OCI-LY7 (cell line): Measurements from ENCODE around the gene FBLN1. TPM values are rescaled to one million over a fixed set of nuclear protein-coding genes. Genes with fewer than 3 reads are reported as not detected.

ENCODE experiments used
- BruUV-seq: library from RNA; stranded (reverse); fragments of 400-500 nt; replicated peaks from 2 replicates; lab custom pipeline; 2021; lab: Mats Ljungman, UMichigan
- CTCF ChIA-PET: fragments of 300-600 bp; sonication (Branson Sonifier 250); formaldehyde crosslinking; loops from one replicate; lab custom pipeline; 2022; ENCODE audit warnings: antibody characterized with exemption; ENCODE audit not compliant: unreplicated experiment; lab: Charles Lee
- POLR2A ChIA-PET: fragments of 300-600 bp; sonication (Branson Sonifier 250); formaldehyde crosslinking; loops from one replicate; lab custom pipeline; 2022; ENCODE audit warnings: antibody characterized with exemption; lab: Charles Lee
- DNase-seq: peaks from one replicate; pipeline ENCODE4 v3.0.0-alpha.2; 2015; ENCODE audit warnings: low spot score
- H2AFZ ChIP-seq: fragments of 200-600 bp; sonication (generic), shearing (Covaris generic); 2 replicates; pipeline ENCODE4 v1.6.1; 2014; ENCODE audit warnings: mild to moderate bottlenecking, antibody characterized with exemption, low read length, moderate library complexity
- H3K27ac ChIP-seq: fragments of 200-600 bp; sonication (generic); 2 replicates; pipeline ENCODE4 v1.5.1; 2014; ENCODE audit warnings: mixed run types, low read depth, mild to moderate bottlenecking, moderate library complexity, low read length, inconsistent platforms; ENCODE audit not compliant: poor library complexity, severe bottlenecking
- H3K36me3 ChIP-seq: fragments of 200-600 bp; sonication (generic); 2 replicates; pipeline ENCODE4 v1.6.1; 2014; ENCODE audit warnings: mild to moderate bottlenecking, antibody characterized with exemption, low read length, moderate library complexity, mixed read lengths; ENCODE audit not compliant: insufficient read depth
- H3K4me1 ChIP-seq: fragments of 200-600 bp; sonication (generic); 2 replicates; pipeline ENCODE4 v1.5.1; 2014; ENCODE audit warnings: mild to moderate bottlenecking, low read length; ENCODE audit not compliant: insufficient read depth, poor library complexity, severe bottlenecking
- H3K4me2 ChIP-seq: fragments of 200-600 bp; sonication (generic); 2 replicates; pipeline ENCODE4 v1.6.1; 2014; ENCODE audit warnings: mild to moderate bottlenecking, low read length
- H3K4me3 ChIP-seq: fragments of 200-600 bp; sonication (generic); 2 replicates; pipeline ENCODE4 v1.5.1; 2014; ENCODE audit warnings: mild to moderate bottlenecking, low read depth, low read length; ENCODE audit not compliant: poor library complexity, severe bottlenecking
- H3K79me2 ChIP-seq: fragments of 200-600 bp; sonication (generic); 2 replicates; pipeline ENCODE4 v1.6.1; 2016; ENCODE audit warnings: low read depth, mild to moderate bottlenecking, low read length, moderate library complexity, mixed read lengths; ENCODE audit not compliant: insufficient read depth
- H3K9me2 ChIP-seq: fragments of 200-600 bp; sonication (generic); 2 replicates; pipeline ENCODE4 v1.6.1; 2016; ENCODE audit warnings: mild to moderate bottlenecking, low read length, mixed read lengths; ENCODE audit not compliant: insufficient read depth
- H3K9me3 ChIP-seq: fragments of 200-600 bp; sonication (generic); 2 replicates; pipeline ENCODE4 v1.6.1; 2014; ENCODE audit warnings: mild to moderate bottlenecking, mixed run types, low read length, mixed read lengths
- H4K20me1 ChIP-seq: fragments of 200-600 bp; sonication (generic); 2 replicates; pipeline ENCODE4 v1.6.1; 2014; ENCODE audit warnings: mild to moderate bottlenecking, antibody characterized with exemption, low read length, moderate library complexity, mixed read lengths; ENCODE audit not compliant: insufficient read depth
- EZH2phosphoT487 ChIP-seq: fragments of 200-600 bp; sonication (generic); IDR thresholded peaks from 2 replicates; pipeline ENCODE4 v1.6.1; 2018; ENCODE audit warnings: low read depth, borderline replicate concordance, mild to moderate bottlenecking, mixed run types, antibody characterized with exemption, low read length, moderate library complexity, mixed read lengths
- intact Hi-C: fragments of 100-400 bp; cut with micrococcal nuclease; formaldehyde crosslinking; loops from one replicate; pipeline ENCODE4 v1.10.0; 2022; ENCODE audit not compliant: unreplicated experiment
- total RNA-seq, 2 experiments: library from RNA; depleted of rRNA in 1 of 2; stranded (reverse); fragments of >200 nt in 1 of 2; shearing (Covaris generic) in 1 of 2; gene quantifications; 2 replicates each; pipeline ENCODE4 v1.2.3, GENCODE V29; 2014 to 2022
- TF ChIP-seq, protein P1 (sequence below): fragments of 200-600 bp; sonication (generic); conservative IDR thresholded peaks from 2 replicates; pipeline ENCODE4 v1.5.1; 2014; ENCODE audit warnings: mild to moderate bottlenecking, antibody characterized with exemption, low read length, moderate library complexity, mixed read lengths

Gene FBLN1
- total RNA-seq, 2 experiments from 2014 or later, result not detected

DNA sequence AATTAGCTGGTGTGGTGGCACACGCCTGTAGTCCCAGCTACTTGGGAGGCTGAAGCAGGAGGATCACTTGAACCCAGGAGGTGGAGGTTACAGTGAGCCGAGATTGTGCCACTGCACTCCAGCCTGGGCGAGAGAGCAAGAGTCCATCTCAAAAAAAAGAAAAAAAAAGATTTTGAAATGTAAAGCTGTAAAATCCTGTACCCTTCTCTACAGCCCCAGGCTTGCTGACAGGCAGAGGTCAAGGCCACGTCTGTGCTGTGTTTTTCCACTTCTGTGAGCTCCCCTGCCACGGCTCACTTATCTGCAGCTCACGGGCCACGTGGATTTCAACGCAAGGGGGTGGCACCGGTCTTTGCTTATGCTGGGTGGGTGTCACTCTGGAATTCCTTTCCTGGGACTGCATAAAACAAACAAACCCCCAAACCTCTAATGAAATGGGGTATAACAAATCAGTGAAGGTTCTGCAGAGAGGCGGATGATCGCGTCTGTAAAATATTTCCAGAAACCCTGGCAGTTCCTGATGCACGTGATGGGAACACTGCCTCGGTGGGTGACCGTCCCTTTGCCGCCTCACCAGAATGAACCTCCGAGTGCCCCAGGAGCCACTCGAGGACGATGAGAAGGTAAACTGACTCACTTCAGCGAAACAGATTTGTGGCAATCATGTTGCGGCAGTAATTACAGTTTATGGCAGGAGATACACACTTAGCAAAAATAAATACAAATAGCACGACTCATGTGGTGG, 125.0 kb downstream of the FBLN1 start:
- no peak overlapping the region for H2AFZ ChIP-seq
- no TSS peak for BruUV-seq
- H3K9me3 ChIP-seq, result no peaks in the 10 kb centered on the region
- H3K36me3 ChIP-seq, result no peaks in the 10 kb centered on the region
- ChIA-PET POLR2A (no interaction called here), CTCF (no interaction called here)
- H3K4me2 ChIP-seq, result no peak overlapping the region
- H3K4me3 ChIP-seq, result no peak overlapping the region
- DNase-seq, result no peak
- no peak overlapping the region for H3K27ac ChIP-seq
- H4K20me1 ChIP-seq, result no peaks in the 10 kb centered on the region
- H3K9me2 ChIP-seq, result no peaks in the 10 kb centered on the region
- intact Hi-C loops, result no loop called here
- no peak for TF ChIP-seq EZH2phosphoT487
- TF ChIP-seq, protein P1, sequence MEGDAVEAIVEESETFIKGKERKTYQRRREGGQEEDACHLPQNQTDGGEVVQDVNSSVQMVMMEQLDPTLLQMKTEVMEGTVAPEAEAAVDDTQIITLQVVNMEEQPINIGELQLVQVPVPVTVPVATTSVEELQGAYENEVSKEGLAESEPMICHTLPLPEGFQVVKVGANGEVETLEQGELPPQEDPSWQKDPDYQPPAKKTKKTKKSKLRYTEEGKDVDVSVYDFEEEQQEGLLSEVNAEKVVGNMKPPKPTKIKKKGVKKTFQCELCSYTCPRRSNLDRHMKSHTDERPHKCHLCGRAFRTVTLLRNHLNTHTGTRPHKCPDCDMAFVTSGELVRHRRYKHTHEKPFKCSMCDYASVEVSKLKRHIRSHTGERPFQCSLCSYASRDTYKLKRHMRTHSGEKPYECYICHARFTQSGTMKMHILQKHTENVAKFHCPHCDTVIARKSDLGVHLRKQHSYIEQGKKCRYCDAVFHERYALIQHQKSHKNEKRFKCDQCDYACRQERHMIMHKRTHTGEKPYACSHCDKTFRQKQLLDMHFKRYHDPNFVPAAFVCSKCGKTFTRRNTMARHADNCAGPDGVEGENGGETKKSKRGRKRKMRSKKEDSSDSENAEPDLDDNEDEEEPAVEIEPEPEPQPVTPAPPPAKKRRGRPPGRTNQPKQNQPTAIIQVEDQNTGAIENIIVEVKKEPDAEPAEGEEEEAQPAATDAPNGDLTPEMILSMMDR, result no peak
- H3K4me1 ChIP-seq, result no peaks in the 10 kb centered on the region
- no peaks in the 10 kb centered on the region for H3K79me2 ChIP-seq

DNA sequence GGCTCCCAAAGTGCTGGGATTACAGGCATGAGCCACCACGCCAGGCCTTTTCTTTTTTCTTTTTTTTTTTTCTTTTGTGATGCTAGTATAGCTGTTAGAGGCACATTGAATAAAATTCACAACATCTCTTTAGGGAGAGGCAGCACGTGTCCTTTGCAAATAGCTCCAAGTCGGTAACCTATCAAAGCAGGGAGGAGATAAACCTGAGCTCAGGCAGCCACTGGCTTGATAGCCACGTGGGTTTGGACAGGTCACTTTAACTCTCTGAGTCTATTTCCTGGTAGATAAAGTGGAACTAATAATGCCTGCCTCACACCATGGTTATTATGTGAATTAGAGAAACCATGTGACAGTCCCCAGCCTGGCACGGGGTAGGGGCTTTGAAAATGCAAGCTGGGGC, 125.8 kb downstream of the FBLN1 start:
- no peak overlapping the region for H3K4me2 ChIP-seq
- H3K9me3 ChIP-seq, result no peaks in the 10 kb centered on the region
- no peak overlapping the region for H2AFZ ChIP-seq
- no peaks in the 10 kb centered on the region for H3K9me2 ChIP-seq
- BruUV-seq, result no TSS peak
- no peaks in the 10 kb centered on the region for H3K4me1 ChIP-seq
- no peak for TF ChIP-seq EZH2phosphoT487
- TF ChIP-seq, protein P1, result no peak
- intact Hi-C loops, result no loop called here
- H3K79me2 ChIP-seq, result no peaks in the 10 kb centered on the region
- no peak for DNase-seq
- H3K4me3 ChIP-seq, result no peak overlapping the region
- POLR2A ChIA-PET, result no interaction called here
- CTCF ChIA-PET, result interaction anchor here (0.6 kb wide), 2 partner anchors 45 to 360 kb away, joined by 3 read pairs; no protein-coding TSS in a partner anchor
- no peaks in the 10 kb centered on the region for H3K36me3 ChIP-seq
- no peak overlapping the region for H3K27ac ChIP-seq
- no peaks in the 10 kb centered on the region for H4K20me1 ChIP-seq

GRCh38 chr22:45629469-45630089, 126.9 kb downstream of the FBLN1 start:
- no peak overlapping the region for H2AFZ ChIP-seq
- H3K9me3 ChIP-seq, result no peaks in the 10 kb centered on the region
- H3K36me3 ChIP-seq, result no peaks in the 10 kb centered on the region
- TF ChIP-seq, protein P1, result no peak
- TF ChIP-seq EZH2phosphoT487, result no peak
- no peaks in the 10 kb centered on the region for H3K79me2 ChIP-seq
- intact Hi-C loops, result no loop called here
- CTCF ChIA-PET, result no interaction called here
- no peaks in the 10 kb centered on the region for H4K20me1 ChIP-seq
- H3K27ac ChIP-seq, result no peak overlapping the region
- no peak for DNase-seq
- POLR2A ChIA-PET, result no interaction called here
- no peaks in the 10 kb centered on the region for H3K4me1 ChIP-seq
- no TSS peak for BruUV-seq
- H3K4me3 ChIP-seq, result no peak overlapping the region
- H3K9me2 ChIP-seq, result no peaks in the 10 kb centered on the region
- no peak overlapping the region for H3K4me2 ChIP-seq
